ENCODE results near the gene ZNF710. TPM values are rescaled to one million over a fixed set of nuclear protein-coding genes. Genes with fewer than 3 reads are reported as not detected.

Gene ZNF710
- total RNA-seq, 4 donors from 2014 or later: 9.0 to 15.6 (median 11.2) TPM

DNA sequence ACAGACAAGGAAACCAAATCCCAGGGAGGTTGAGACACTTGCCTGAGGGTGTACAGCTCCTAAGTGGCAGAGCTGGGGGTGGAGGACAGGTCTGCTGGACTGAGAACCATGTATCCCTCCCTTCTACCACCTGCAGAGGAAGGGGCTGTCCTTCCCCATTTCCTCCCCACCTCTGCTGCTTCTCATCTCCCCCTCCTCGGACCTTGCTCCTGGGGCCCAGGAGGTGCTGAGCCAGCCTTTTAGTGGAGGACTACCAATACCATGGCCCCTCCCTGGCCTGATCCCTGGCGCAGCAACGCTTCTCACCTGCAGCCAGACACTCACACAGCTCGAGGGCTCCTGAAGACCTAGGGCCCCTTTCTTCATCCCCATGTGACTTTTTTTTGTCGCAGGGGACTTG, 50.8 kb downstream of the ZNF710 start:
- Histone ChIP-seq H3K9me3 (no peaks in the 10 kb centered on the region), H3K27me3 (no peaks in the 10 kb centered on the region), H3K36me3 (no peaks in the 10 kb centered on the region), H3K27ac (no peak overlapping the region), H3K4me3 (no peak overlapping the region), H3K4me1 (peaks cover 0 to 11% (median 0%) of the 10 kb centered on the region in 4 donors)
- WGBS, 2 donors: 78 to 84% methylated on average over 5 of the region's 5 CpGs
- TF ChIP-seq CTCF (IDR thresholded peaks at IDR 0.05) (no peak), POLR2A (IDR thresholded peaks at IDR 0.05) (no peak), EP300 (IDR thresholded peaks at IDR 0.05) (no peak)
- no peak for DNase-seq (ENCODE audit: low spot score in 2 of 2)

- Histone ChIP-seq H3K4me3 (no peak overlapping the region), H3K4me1 (peaks cover 0 to 11% (median 3%) of the 10 kb centered on the region in 4 donors), H3K27ac (no peak overlapping the region), H3K27me3 (no peaks in the 10 kb centered on the region), H3K9me3 (no peaks in the 10 kb centered on the region), H3K36me3 (no peaks in the 10 kb centered on the region)
- WGBS, 2 donors: 72 to 74% methylated on average over 14 of the region's 14 CpGs
- no peak for DNase-seq (ENCODE audit: low spot score in 2 of 2)
- TF ChIP-seq CTCF (IDR thresholded peaks at IDR 0.05): no peak
- TF ChIP-seq EP300 (IDR thresholded peaks at IDR 0.05): no peak
- TF ChIP-seq POLR2A (IDR thresholded peaks at IDR 0.05): no peak
Measured at GRCh38 chr15:90053685-90054466, 52.8 kb downstream of the ZNF710 start.

- Histone ChIP-seq H3K27me3 (no peaks in the 10 kb centered on the region), H3K36me3 (no peaks in the 10 kb centered on the region), H3K4me1 (peaks cover 0 to 19% (median 7%) of the 10 kb centered on the region in 4 donors), H3K4me3 (no peak overlapping the region), H3K9me3 (no peaks in the 10 kb centered on the region), H3K27ac (no peak overlapping the region)
- WGBS, 2 donors: 40% methylated on average over 7 of the region's 7 CpGs
- no peak for DNase-seq (ENCODE audit: low spot score in 2 of 2)
- TF ChIP-seq POLR2A (IDR thresholded peaks at IDR 0.05): no peak
- TF ChIP-seq CTCF (IDR thresholded peaks at IDR 0.05): no peak
- no peak for TF ChIP-seq EP300 (IDR thresholded peaks at IDR 0.05)
Measured at GRCh38 chr15:90054618-90055097, 53.5 kb downstream of the ZNF710 start.

- no peak for DNase-seq (ENCODE audit: low spot score in 2 of 2)
- Histone ChIP-seq H3K4me3 (no peak overlapping the region), H3K9me3 (no peaks in the 10 kb centered on the region), H3K36me3 (no peaks in the 10 kb centered on the region), H3K27ac (no peak overlapping the region), H3K27me3 (no peaks in the 10 kb centered on the region), H3K4me1 (peaks cover 0 to 24% (median 9%) of the 10 kb centered on the region in 4 donors)
- WGBS, 2 donors: 84 to 87% methylated on average over 7 of the region's 7 CpGs
- TF ChIP-seq EP300 (IDR thresholded peaks at IDR 0.05) (no peak), CTCF (IDR thresholded peaks at IDR 0.05) (no peak), POLR2A (IDR thresholded peaks at IDR 0.05) (no peak)
Measured at GRCh38 chr15:90055182-90055581, 54.1 kb downstream of the ZNF710 start.

DNA sequence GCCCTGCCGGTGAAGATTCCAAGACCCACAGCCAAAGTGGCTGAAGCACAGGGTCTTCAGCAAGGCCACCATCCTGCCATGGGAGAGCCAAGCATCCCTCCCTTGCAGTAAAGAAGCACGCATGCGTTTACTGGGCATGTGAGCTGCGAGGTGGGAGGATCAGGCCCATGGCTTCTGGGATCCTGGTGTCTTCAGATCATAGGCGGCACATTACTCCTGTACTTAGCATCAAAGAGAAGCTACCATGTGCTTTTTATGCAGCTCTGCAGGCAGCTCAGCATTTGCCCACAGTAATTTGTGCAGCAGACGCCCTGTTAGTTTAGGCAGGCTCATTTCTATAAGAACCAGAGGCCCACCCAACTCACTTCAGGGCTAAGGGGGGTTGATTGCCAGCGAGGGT, 55.4 kb downstream of the ZNF710 start:
- DNase-seq (ENCODE audit: low spot score in 2 of 2): no peak
- H3K27ac ChIP-seq: no peak overlapping the region
- H3K36me3 ChIP-seq: no peaks in the 10 kb centered on the region
- no peak for TF ChIP-seq CTCF (IDR thresholded peaks at IDR 0.05)
- no peak for TF ChIP-seq EP300 (IDR thresholded peaks at IDR 0.05)
- no peak for TF ChIP-seq POLR2A (IDR thresholded peaks at IDR 0.05)
- no peaks in the 10 kb centered on the region for H3K9me3 ChIP-seq
- H3K4me1 ChIP-seq: peaks cover 0 to 31% (median 16%) of the 10 kb centered on the region in 4 donors
- H3K27me3 ChIP-seq: no peaks in the 10 kb centered on the region
- no peak overlapping the region for H3K4me3 ChIP-seq
- 85 to 86% methylated on average over 7 of the region's 7 CpGs for WGBS, 2 donors
